Astrocyte of the cerebellum (primary cell): ENCODE results near the gene XYLT1.

Experiments used
- DNase-seq: peaks from one replicate; pipeline ENCODE4 v3.0.0-alpha.2; 2011; ENCODE audit warnings: low read depth
- H3K4me3 ChIP-seq: 2 replicates; pipeline ENCODE4 v1.5.1; 2011; ENCODE audit warnings: mild to moderate bottlenecking, low read depth, low read length, moderate library complexity
- in situ Hi-C: cut with HindIII; loops from 2 replicates; pipeline ENCODE4 v1.10.0; 2017; ENCODE audit warnings: low sequenced_read_pairs
- TF ChIP-seq, protein P1 (sequence below): IDR thresholded peaks from 2 replicates; pipeline ENCODE4 v1.5.1; 2012; ENCODE audit warnings: low read length, low read depth, moderate library complexity, mild to moderate bottlenecking; ENCODE audit errors: missing control alignments

Gene XYLT1

DNA sequence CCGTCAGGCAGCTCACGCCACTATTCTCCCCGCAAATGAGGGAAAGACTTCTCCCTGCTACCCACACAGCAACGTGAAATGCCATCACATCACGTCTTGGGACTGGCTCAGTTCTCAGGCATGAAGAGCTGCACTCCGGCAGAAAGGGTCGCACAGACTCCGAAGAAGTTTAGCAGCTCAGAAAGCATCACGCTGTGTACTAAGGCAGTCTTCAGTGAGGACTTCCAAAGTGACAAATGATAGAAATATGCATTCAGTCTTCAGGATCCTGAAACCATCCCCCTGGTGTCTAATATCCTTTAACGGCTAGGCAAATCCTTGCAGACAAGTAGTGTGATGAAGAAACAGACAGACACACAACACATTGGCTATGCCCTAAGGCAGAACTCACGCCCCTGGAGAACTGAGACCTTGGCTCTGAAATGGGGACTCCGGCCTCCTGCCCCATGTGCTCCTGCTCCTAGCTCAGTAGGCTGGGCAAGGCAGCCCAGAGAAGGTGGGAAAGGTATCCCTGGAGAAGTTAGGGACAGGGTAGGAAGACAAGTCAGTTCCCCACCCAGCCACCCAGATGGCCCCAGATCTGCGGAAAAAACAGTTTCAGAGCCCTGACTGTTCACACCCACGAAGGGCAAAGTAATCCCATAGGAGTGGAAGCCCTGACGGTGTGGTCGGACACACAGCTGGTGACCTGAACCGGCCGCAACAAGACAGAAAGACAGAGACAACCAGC is 1.6 kb downstream of the XYLT1 start:
- H3K4me3 ChIP-seq, result peak overlapping the region; percentile 65
- peak; percentile 28 for DNase-seq
- TF ChIP-seq, protein P1, sequence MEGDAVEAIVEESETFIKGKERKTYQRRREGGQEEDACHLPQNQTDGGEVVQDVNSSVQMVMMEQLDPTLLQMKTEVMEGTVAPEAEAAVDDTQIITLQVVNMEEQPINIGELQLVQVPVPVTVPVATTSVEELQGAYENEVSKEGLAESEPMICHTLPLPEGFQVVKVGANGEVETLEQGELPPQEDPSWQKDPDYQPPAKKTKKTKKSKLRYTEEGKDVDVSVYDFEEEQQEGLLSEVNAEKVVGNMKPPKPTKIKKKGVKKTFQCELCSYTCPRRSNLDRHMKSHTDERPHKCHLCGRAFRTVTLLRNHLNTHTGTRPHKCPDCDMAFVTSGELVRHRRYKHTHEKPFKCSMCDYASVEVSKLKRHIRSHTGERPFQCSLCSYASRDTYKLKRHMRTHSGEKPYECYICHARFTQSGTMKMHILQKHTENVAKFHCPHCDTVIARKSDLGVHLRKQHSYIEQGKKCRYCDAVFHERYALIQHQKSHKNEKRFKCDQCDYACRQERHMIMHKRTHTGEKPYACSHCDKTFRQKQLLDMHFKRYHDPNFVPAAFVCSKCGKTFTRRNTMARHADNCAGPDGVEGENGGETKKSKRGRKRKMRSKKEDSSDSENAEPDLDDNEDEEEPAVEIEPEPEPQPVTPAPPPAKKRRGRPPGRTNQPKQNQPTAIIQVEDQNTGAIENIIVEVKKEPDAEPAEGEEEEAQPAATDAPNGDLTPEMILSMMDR, result no peak
- in situ Hi-C loops, result no loop called here

DNA sequence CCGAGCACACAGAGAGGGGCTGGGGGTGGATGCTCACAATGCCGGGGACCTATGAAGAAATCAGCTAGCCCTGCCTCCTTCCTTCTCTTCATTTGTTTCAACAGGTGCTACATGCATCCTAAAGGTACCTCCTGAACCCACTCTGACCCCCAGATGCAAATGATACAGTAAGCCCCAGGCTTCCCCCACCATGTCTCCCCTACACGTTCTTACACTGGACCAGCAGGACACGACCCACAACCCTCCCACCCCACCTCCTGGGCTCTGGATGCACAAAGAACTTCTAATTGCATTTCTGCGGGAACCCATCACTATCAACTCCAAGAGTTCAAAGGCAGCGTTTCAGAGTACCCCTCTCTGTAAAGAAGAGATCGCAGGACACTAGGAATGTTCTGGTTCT is 2.1 kb downstream of the XYLT1 start:
- in situ Hi-C loops, result no loop called here

DNA sequence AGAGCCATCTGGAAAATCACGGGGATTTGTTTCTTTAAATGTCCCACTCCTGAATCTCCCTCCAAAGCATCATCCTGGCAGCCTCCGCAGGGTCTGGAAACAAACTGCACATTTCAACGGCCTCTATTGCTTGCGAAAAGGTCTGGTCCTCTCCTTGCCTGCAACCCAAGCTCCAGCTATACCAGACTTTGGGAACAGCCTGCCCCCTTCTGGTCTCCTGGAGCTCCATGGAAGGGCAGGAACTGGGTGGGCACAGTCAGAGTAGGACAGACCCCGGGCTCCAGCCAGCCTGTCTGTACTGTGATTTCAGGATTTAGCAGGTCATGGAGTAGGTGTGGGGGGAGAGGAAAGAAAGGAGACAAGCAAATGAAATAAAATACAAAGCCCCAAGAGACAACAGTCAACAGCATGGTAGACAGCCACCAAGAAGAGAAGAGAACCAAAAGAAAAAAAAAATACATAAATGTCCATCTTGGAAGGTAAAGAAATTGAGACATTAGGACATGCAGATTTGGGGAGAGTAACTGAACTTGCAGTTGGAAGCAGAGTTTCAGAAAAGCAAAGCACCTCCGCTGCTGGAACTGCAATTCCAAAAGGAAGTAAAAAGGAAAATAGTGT is 2.7 kb downstream of the XYLT1 start:
- TF ChIP-seq, protein P1, result peak; percentile 87
- peak overlapping the region; percentile 65 for H3K4me3 ChIP-seq
- peak; percentile 65 for DNase-seq
- in situ Hi-C loops, result no loop called here

More for the DNA sequence above, 2.1 kb downstream of the XYLT1 start:
- peak overlapping the region; percentile 65 for H3K4me3 ChIP-seq
- TF ChIP-seq, protein P1, result no peak
- no peak for DNase-seq

DNA sequence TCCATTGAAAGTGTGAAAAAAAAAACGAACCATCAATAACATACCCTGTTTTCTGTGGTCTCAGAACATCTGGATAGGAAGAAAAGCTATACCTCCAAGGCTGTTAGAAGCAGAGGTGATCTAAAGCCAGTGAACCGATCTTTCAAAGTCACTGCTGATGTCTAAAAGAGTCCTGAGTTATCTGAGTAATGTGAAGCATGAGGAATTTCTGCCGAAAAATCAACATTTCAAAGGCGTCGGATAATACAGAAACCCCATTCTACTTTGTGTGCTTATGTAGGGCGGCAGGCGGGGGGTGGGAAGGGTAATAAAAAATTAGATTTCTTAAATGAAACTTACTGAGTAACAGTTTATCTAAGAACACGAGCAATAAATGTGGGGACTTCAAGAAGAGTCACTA is 3.9 kb downstream of the XYLT1 start:
- no peak overlapping the region for H3K4me3 ChIP-seq
- no peak for DNase-seq
- in situ Hi-C loops, result no loop called here
- TF ChIP-seq, protein P1, result no peak

DNA sequence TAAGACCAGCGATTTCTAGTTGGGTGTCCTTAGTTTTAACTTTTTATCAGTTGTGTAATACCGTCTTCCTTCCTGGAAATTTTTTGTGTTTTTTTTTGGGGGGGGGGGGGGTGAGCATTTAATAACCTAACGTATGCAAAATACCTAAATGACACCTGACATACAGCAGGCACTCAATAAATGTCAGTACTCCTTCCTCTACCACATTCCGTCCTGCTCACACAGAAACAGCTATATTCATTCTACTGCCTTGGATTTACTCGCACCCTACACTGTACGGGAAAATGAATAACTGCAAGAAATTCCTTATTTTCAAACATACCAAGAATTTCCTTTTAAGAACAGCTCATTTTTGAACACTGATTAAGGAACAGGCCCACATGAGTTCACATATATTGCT is 5.3 kb downstream of the XYLT1 start:
- DNase-seq, result no peak
- in situ Hi-C loops, result no loop called here
- H3K4me3 ChIP-seq, result no peak overlapping the region
- TF ChIP-seq, protein P1, result no peak

DNA sequence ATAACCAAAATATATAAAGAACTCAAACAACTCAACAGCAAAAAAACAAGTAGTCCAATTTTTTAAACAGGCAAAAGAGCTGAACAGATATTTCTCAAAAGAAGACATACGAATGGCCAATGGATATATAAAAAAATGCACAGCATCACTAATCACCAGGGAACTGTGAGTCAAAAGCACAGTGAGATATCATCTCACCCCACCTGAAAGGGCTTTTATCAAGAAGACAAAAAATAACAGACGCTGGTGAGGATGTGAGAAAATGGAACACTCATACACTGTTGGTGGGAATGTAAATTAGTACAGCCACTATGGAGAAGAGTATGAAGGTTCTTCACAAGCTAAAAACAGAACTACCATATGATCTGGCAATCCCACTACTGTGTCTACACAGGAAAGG is 7.4 kb downstream of the XYLT1 start:
- no peak for DNase-seq
- TF ChIP-seq, protein P1, result no peak
- in situ Hi-C loops, result loop anchor here (5.0 kb wide), 1 partner anchor 46 kb away; no protein-coding TSS in a partner anchor
- H3K4me3 ChIP-seq, result no peak overlapping the region
